Activated CD4-positive, alpha-beta T cell treated with anti-CD3 and anti-CD28 coated beads, Interleukin-2, amount 50 U/mL, for 16 hours (primary cell): ENCODE measurements around the gene ILDR2.
"Not testable (repeated sequence)": the region's sequence is repeated elsewhere in the genome, so short reads cannot be mapped to it uniquely, and the experiment has no call there.

ENCODE experiments used
- DNase-seq: peaks from one replicate; pipeline ENCODE4 v3.0.0-alpha.2; 2020

The ILDR2 gene

DNA sequence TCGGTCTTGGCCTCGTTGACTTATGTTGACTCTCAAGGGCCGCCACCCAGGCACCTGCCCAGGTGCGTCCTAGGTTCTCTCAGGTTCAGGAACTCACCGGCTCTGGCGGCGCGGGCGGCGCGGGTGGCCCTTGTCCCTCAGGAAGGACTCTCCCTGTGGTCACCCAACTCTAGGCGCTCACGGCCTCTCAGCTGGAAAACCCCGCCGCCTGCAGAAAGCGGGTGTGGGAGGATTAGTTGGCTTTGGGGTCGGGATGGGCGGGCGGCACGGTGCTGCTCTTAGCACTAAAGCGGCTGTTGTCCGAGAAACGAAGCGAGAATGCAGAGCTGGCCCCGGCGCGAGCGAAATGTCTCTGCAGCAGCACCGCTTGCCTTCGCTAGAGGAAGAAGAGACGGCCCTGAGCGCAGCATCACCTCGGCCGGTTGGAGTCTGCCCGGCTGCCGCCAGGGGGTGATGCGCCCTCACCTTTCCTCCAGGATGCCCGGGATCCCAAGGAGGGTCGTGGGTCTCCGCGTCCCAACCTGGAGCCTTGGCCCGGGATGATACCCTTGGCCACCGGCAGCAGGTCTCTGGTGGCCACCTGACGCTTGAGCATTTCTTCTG lies 91.2 kb downstream of the ILDR2 start:
- DNase-seq = peak; percentile 29

DNA sequence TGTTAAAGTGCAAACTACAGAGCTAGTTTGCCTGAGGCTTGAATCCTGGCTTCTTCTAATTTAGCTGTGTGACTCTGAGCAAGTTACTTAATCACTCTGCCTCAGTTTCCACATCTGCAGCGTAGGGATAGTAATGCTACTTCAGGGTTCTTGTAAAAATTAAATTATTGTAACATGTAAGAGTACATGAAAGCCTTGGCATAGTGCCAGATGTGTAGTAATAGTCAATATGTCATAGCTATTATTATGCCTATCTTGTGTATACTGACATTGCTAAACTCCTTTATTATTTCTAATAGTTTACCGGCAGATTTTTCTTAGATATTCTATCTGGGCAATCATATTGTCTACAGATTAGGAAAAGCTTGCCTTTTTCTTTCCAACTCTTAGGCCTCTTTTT lies 92.4 kb downstream of the ILDR2 start:
- no peak for DNase-seq

DNA sequence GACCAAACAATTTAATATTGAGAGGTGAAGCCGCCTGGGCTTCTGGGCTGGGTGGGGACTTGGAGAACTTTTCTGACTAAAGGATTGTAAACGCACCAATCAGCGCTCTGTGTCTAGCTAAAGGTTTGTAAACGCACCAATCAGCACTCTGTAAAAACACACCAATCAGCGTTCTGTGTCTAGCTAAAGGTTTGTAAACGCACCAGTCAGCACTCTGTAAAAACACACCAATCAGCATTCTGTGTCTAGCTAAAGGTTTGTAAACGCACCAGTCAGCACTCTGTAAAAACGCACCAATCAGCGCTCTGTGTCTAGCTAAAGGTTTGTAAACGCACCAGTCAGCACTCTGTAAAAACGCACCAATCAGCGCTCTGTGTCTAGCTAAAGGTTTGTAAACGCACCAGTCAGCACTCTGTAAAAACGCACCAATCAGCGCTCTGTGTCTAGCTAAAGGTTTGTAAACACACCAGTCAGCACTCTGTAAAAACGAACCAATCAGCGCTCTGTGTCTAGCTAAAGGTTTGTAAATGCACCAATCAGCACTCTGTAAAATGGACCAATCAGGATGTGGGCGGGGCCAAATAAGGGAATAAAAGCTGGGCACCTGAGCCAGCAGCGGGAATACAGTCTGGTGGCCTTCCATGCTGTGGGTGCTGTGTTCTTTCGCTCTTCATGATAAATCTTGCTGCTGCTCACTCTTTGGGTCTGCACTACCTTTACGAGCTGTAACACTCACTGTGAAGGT lies 97.0 kb downstream of the ILDR2 start:
- not testable (repeated sequence) for DNase-seq

DNA sequence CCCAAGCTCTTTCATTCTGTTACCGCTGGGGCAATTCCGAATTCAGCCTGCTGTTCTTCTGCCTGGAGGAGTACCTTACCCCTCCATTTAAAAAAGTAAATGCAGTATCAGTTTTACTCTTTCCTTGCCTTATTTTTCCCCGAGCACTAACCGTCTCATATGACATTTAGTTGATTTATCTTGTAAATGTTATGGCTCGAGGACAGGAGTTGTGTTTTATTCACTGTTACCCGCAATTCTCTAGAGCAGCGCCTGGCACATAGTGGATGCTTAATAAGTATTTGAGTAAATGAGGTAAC lies 98.9 kb downstream of the ILDR2 start:
- DNase-seq = no peak

GRCh38 chr1:166875734-166876539 lies 99.4 kb downstream of the ILDR2 start, which contains the start of gene TADA1:
TADA1 (minus strand) TSS chr1:166876264; CDS start chr1:166876233, 31 bp downstream.
- DNase-seq = peak; percentile 99

GRCh38 chr1:166875302-166875733 lies 100.0 kb downstream of the ILDR2 start:
- no peak for DNase-seq

DNA sequence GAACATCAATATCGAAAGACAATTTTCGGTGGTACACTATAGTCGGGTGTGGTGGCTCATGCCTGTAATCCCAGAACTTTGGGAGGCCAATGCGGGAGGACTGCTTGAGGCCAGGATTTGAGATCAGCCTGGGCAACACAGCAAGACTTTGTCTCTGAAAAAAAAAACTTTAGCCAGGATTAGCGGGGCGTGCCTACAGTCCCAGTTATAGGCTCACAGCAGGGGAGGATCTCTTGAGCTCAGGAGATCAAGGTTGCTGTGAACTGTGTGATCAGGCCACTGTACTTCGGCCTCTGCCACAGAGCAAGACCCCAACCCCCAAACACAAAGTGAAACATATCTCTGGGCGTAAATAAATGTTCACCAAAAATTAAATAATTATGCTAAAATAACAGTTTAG lies 100.9 kb downstream of the ILDR2 start:
- DNase-seq = no peak

DNA sequence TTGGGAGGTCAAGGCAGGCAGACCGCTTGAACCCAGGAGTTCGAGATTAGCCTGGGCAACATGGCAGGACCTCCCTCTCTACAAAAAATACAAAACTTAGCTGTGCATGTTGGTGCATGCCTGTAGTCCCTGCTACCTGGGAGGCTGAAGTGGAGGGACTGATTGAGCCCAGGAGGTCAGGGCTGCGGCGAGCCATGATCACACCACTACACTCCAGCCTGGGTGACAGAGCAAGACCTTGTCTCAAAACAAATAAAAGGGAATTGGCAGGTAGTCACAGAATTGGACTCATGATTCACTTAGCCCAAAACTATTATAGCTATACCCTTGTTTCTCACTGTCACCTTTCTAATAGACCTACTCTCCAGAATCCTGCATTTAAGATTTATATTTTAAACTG lies 104.8 kb downstream of the ILDR2 start:
- DNase-seq = no peak

DNA sequence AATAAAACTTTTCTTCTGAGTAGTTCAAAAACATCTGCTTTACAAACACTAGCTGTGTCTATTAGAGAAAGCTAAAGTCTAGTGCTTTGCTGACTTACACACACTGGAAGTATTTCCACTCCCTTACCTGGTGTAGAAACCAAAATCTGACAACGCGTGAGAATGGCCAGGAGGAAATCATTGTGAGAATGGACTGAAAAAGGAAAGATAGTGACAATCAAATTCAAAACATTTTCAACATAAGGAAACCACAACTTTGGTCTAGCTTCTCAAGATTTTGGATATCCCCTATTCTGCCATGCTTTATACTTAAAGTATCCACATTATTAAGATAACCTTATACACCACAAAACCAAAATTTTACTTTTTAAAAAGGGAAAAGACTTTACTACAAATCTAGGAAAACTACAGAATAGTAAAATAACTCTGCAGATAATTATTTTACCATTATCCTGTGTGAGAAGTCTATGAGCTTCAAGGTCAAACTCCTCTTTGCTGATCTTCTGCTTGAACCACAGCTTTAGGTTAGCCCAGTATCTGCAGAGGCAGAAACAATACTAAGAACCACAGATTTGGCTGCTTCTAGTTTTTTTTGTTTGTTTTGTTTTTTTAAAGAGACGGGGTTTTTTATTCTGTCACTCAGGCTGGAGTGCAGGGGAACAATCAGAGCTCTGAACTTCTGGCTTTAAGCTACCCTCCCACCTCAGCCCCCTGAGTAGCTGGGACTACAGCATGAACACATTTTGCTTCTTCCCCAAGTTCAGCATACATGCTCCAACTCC lies 105.8 kb downstream of the ILDR2 start:
- DNase-seq = no peak

GRCh38 chr1:166868639-166869038 lies 106.7 kb downstream of the ILDR2 start:
- DNase-seq = no peak

DNA sequence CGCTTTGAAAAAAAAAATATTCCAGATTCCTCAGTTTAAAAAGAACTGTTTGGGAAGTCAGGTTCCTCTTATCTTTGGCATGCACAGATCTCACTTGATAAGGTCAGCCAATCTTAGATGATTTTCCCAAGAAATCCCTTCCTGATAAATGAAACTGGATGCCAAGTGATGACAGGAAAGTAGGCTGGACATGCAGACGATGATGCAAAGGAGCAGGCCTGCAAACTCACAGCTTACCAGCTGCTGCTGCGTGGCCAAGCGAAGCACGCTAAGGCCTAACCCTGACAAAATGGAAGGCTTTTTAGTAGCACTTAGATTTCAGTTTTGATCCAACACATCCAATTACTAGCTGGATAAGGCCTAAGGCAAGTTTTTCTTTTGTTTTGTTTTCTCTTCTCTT lies 109.4 kb downstream of the ILDR2 start:
- no peak for DNase-seq

DNA sequence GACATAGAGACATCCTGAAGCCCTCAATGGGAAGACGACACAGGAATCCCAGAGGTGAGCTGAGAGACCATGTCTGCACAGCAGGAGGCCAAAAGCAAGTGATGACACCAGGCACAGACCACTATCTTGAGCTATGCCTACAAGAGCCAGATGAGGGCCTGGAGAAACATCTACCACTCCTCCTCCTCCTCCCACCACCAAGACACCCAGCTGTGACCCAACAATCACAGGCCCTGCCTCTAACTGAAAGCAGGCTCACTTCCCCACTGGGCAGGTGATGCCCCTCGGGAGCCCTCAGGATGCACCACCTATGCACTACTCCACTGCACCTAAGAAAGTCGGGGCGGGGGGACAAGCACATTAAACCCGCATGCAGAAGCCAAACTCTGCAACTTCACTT lies 115.7 kb downstream of the ILDR2 start:
- DNase-seq = no peak

GRCh38 chr1:166858726-166859419 lies 116.5 kb downstream of the ILDR2 start:
- no peak for DNase-seq
